CD14-positive monocyte (primary cell): ENCODE data around the gene RNF123. TPM values are rescaled to one million over a fixed set of nuclear protein-coding genes. Genes with fewer than 3 reads are reported as not detected.
A peak's percentile ranks its signal among the peaks of the same experiment; 100 is the strongest.

Source experiments
- DNase-seq, 3 donors: peaks; one replicate each; pipeline ENCODE4 v3.0.0-alpha.2; 2011 to 2022
- H2AFZ ChIP-seq: 2 replicates; pipeline ENCODE4 v1.6.0; 2012; ENCODE audit warnings: mild to moderate bottlenecking, low read depth, low read length, inconsistent platforms; ENCODE audit not compliant: insufficient read depth, poor library complexity, severe bottlenecking
- H3K27ac ChIP-seq, 2 donors: 1 replicate in 1 of 2; 2 replicates in 1 of 2; pipeline ENCODE4 v1.5.1; 2012 to 2013; ENCODE audit warnings: low read length in 2 of 2, control low read depth in 1 of 2, inconsistent platforms in 1 of 2, low read depth in 1 of 2, mild to moderate bottlenecking in 1 of 2
- H3K27me3 ChIP-seq, 2 donors: one replicate each; pipeline versions ENCODE4 v1.6.0 to v1.6.1; 2011 to 2013; ENCODE audit warnings: low read length in 2 of 2; ENCODE audit not compliant: control insufficient read depth in 2 of 2, insufficient read depth in 2 of 2
- H3K36me3 ChIP-seq, 2 donors: replicated peaks in 1 of 2; 1 replicate in 1 of 2; 2 replicates in 1 of 2; pipeline versions ENCODE4 v1.5.1 to v1.6.1; 2012 to 2013; ENCODE audit warnings: low read length in 2 of 2, control low read depth in 1 of 2, inconsistent platforms in 1 of 2, mild to moderate bottlenecking in 1 of 2; ENCODE audit not compliant: insufficient read depth in 2 of 2, control insufficient read depth in 1 of 2
- H3K4me1 ChIP-seq, 2 donors: 1 replicate in 1 of 2; 2 replicates in 1 of 2; pipeline versions ENCODE4 v1.5.1 to v1.6.1; 2012 to 2013; ENCODE audit warnings: low read length in 2 of 2, control low read depth in 1 of 2, inconsistent platforms in 1 of 2, mild to moderate bottlenecking in 1 of 2, moderate library complexity in 1 of 2; ENCODE audit not compliant: insufficient read depth in 2 of 2, control insufficient read depth in 1 of 2
- H3K4me2 ChIP-seq: replicated peaks from 2 replicates; pipeline ENCODE3; 2012; ENCODE audit warnings: low read length, moderate library complexity, mild to moderate bottlenecking; ENCODE audit not compliant: poor library complexity, severe bottlenecking; ENCODE audit errors: extremely low read depth
- H3K4me3 ChIP-seq, 3 experiments: fragments of 200-600 bp in 1 of 3; sonication (generic) in 1 of 3; replicated peaks in 1 of 3; 1 replicate in 2 of 3; 2 replicates in 1 of 3; pipeline ENCODE4 v1.5.1; 2011 to 2013; ENCODE audit warnings: low read length in 3 of 3, mild to moderate bottlenecking in 3 of 3, control low read depth in 2 of 3, low read depth in 2 of 3, inconsistent platforms in 1 of 3, moderate library complexity in 1 of 3
- H3K79me2 ChIP-seq: 2 replicates; pipeline ENCODE4 v1.6.0; 2012; ENCODE audit warnings: mild to moderate bottlenecking, control low read depth, inconsistent platforms, low read length, moderate library complexity; ENCODE audit not compliant: insufficient read depth
- H3K9ac ChIP-seq: 2 replicates; pipeline ENCODE4 v1.6.0; 2017; ENCODE audit warnings: low read length, mild to moderate bottlenecking; ENCODE audit not compliant: insufficient read depth, poor library complexity, severe bottlenecking
- H3K9me3 ChIP-seq, 2 donors: replicated peaks in 1 of 2; 1 replicate in 1 of 2; 2 replicates in 1 of 2; pipeline versions ENCODE4 v1.5.1 to v1.6.1; 2012 to 2013; ENCODE audit warnings: low read length in 2 of 2, control low read depth in 1 of 2; ENCODE audit not compliant: control insufficient read depth in 1 of 2, insufficient read depth in 1 of 2
- H4K20me1 ChIP-seq: 2 replicates; pipeline ENCODE4 v1.6.0; 2012; ENCODE audit warnings: mild to moderate bottlenecking, low read length, control low read depth, moderate library complexity; ENCODE audit not compliant: insufficient read depth
- H3K27ac Mint-ChIP-seq, 7 donors: one replicate each; pipeline ENCODE4 v1.8.0; 2020; ENCODE audit warnings: mild to moderate bottlenecking in 7 of 7, mixed read lengths in 7 of 7, moderate library complexity in 6 of 7, inconsistent platforms in 2 of 7
- H3K27me3 Mint-ChIP-seq, 3 donors: one replicate each; pipeline ENCODE4 v1.8.0; 2021 to 2022; ENCODE audit warnings: low read depth in 3 of 3, mild to moderate bottlenecking in 3 of 3, mixed read lengths in 3 of 3, moderate library complexity in 3 of 3, inconsistent platforms in 1 of 3
- H3K36me3 Mint-ChIP-seq, 2 donors: one replicate each; pipeline ENCODE4 v1.8.0; 2020; ENCODE audit warnings: mixed read lengths in 2 of 2, inconsistent platforms in 1 of 2, mild to moderate bottlenecking in 1 of 2
- H3K4me1 Mint-ChIP-seq: one replicate; pipeline ENCODE4 v1.8.0; 2020; ENCODE audit warnings: mild to moderate bottlenecking, mixed read lengths
- H3K4me3 Mint-ChIP-seq, 2 donors: one replicate each; pipeline ENCODE4 v1.8.0; 2020; ENCODE audit warnings: mild to moderate bottlenecking in 2 of 2, mixed read lengths in 2 of 2, moderate library complexity in 1 of 2
- H3K9me3 Mint-ChIP-seq, 7 donors: one replicate each; pipeline ENCODE4 v1.8.0; 2020 to 2022; ENCODE audit warnings: mixed read lengths in 7 of 7, mild to moderate bottlenecking in 6 of 7, moderate library complexity in 6 of 7, inconsistent platforms in 2 of 7
- CTCF ChIP-seq: fragments of 200-600 bp; IDR thresholded peaks from one replicate; pipeline ENCODE4 v1.8.0; 2022; ENCODE audit warnings: antibody characterized with exemption, mild to moderate bottlenecking
- WGBS: methylation state at CpG from one replicate; pipeline ENCODE4 v1.1.5; 2013; ENCODE audit warnings: missing lambda C conversion rate; ENCODE audit not compliant: insufficient coverage; 5-methylcytosine and 5-hydroxymethylcytosine counted together
- intact Hi-C, 2 donors: fragments of 100-400 bp; cut with micrococcal nuclease; formaldehyde crosslinking; loops; one replicate each; pipeline versions ENCODE4 v1.15.0 to v1.15.1; 2023
- polyA plus RNA-seq, 3 donors: library from polyadenylated mRNA; depleted of rRNA in 1 of 3; unstranded in 2 of 3; stranded (reverse) in 1 of 3; fragments of 300-500 nt in 2 of 3; fragments of >200 nt in 1 of 3; fragmentation: Illumina TruSeq in 2 of 3; gene quantifications; 1 replicate in 2 of 3; 2 replicates in 1 of 3; pipeline ENCODE4 v1.2.3, GENCODE V29; 2012 to 2021

The RNF123 gene
- polyA plus RNA-seq, 3 donors: 11.1 to 46.2 (median 15.7) TPM

GRCh38 chr3:49657208-49657915, 32.0 kb upstream of the RNF123 start:
- no peak overlapping the region for H3K4me2 ChIP-seq
- no peaks in the 10 kb centered on the region for H3K36me3 ChIP-seq
- no peak overlapping the region for H3K27ac Mint-ChIP-seq
- H3K9ac ChIP-seq: no peak overlapping the region
- peaks cover 4% of the 10 kb centered on the region for H3K4me1 Mint-ChIP-seq
- H3K27ac ChIP-seq: no peak overlapping the region
- peaks cover 0 to 5% of the 10 kb centered on the region in 2 donors for H3K4me1 ChIP-seq
- H2AFZ ChIP-seq: no peak overlapping the region
- no peak for DNase-seq
- peaks cover 0 to 2% of the 10 kb centered on the region in 2 donors for H3K27me3 ChIP-seq
- no peaks in the 10 kb centered on the region for H3K36me3 Mint-ChIP-seq
- peaks cover 2 to 7% (median 6%) of the 10 kb centered on the region in 3 donors for H3K27me3 Mint-ChIP-seq
- intact Hi-C loops: no loop called here
- no peaks in the 10 kb centered on the region for H3K9me3 Mint-ChIP-seq
- H3K4me3 ChIP-seq: no peak overlapping the region
- H3K79me2 ChIP-seq: no peaks in the 10 kb centered on the region
- no peaks in the 10 kb centered on the region for H4K20me1 ChIP-seq
- TF ChIP-seq CTCF: no peak
- H3K9me3 ChIP-seq: no peaks in the 10 kb centered on the region
- 96% methylated on average over 36 of the region's 36 CpGs for WGBS
- H3K4me3 Mint-ChIP-seq: no peak overlapping the region

- 83% methylated on average over 1 of the region's 2 CpGs for WGBS
- no peak for TF ChIP-seq CTCF
- H3K9ac ChIP-seq: no peak overlapping the region
These were observed 30.6 kb upstream of the RNF123 start for GRCh38 chr3:49658711-49659110.

More at GRCh38 chr3:49658711-49659110, 30.6 kb upstream of the RNF123 start:
- no peaks in the 10 kb centered on the region for H4K20me1 ChIP-seq
- no peak overlapping the region for H3K4me3 Mint-ChIP-seq
- intact Hi-C loops: no loop called here
- peaks cover 6% of the 10 kb centered on the region for H3K4me1 Mint-ChIP-seq
- H3K9me3 Mint-ChIP-seq: no peaks in the 10 kb centered on the region
- H3K4me3 ChIP-seq: no peak overlapping the region
- H2AFZ ChIP-seq: no peak overlapping the region
- no peak overlapping the region for H3K4me2 ChIP-seq
- H3K36me3 ChIP-seq: no peaks in the 10 kb centered on the region
- peaks cover 0 to 2% of the 10 kb centered on the region in 2 donors for H3K27me3 ChIP-seq
- no peaks in the 10 kb centered on the region for H3K36me3 Mint-ChIP-seq
- H3K4me1 ChIP-seq: peaks cover 0 to 7% of the 10 kb centered on the region in 2 donors
- no peaks in the 10 kb centered on the region for H3K79me2 ChIP-seq
- DNase-seq: no peak
- H3K27ac ChIP-seq: no peak overlapping the region
- H3K27ac Mint-ChIP-seq: peak overlapping the region in 1 of 7 donors; percentile 6
- no peaks in the 10 kb centered on the region for H3K9me3 ChIP-seq
- H3K27me3 Mint-ChIP-seq: peaks cover 2 to 7% (median 6%) of the 10 kb centered on the region in 3 donors
